ENCODE data around the gene RPTOR.
A peak's percentile ranks its signal among the peaks of the same experiment; 100 is the strongest.

- peak; percentile 96 for TF ChIP-seq CTCF (IDR thresholded peaks at IDR 0.05)
- peak; percentile 86 for TF ChIP-seq RAD21 (IDR thresholded peaks at IDR 0.05; ENCODE audit: low read length)
- TF ChIP-seq, protein P1, sequence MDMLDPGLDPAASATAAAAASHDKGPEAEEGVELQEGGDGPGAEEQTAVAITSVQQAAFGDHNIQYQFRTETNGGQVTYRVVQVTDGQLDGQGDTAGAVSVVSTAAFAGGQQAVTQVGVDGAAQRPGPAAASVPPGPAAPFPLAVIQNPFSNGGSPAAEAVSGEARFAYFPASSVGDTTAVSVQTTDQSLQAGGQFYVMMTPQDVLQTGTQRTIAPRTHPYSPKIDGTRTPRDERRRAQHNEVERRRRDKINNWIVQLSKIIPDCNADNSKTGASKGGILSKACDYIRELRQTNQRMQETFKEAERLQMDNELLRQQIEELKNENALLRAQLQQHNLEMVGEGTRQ (IDR thresholded peaks at IDR 0.05; ENCODE audit: borderline replicate concordance, low read depth, low read length): no peak
- TF ChIP-seq YY1 (IDR thresholded peaks at IDR 0.05; ENCODE audit: low read depth): no peak
- no peak for TF ChIP-seq RFX5 (IDR thresholded peaks at IDR 0.05; ENCODE audit: low read length)
- TF ChIP-seq EP300 (IDR thresholded peaks at IDR 0.05; ENCODE audit: borderline replicate concordance in 1 of 2, low read depth in 1 of 2, low read length in 1 of 2): no peak
- no peak for TF ChIP-seq POLR2AphosphoS5 (IDR thresholded peaks at IDR 0.05; ENCODE audit: low read depth, low read length)
- no peak for TF ChIP-seq NFIC (IDR thresholded peaks at IDR 0.05; ENCODE audit: borderline replicate concordance)
- no peak for TF ChIP-seq TCF12 (IDR thresholded peaks at IDR 0.05)
- TF ChIP-seq RCOR1 (IDR thresholded peaks at IDR 0.05; ENCODE audit: low read length): no peak
- TF ChIP-seq JUND (IDR thresholded peaks at IDR 0.05): no peak
- TF ChIP-seq CHD2 (IDR thresholded peaks at IDR 0.05; ENCODE audit: low read length, partially characterized antibody): no peak
- TF ChIP-seq GABPA (IDR thresholded peaks at IDR 0.05; ENCODE audit: low read depth): no peak
Measured at GRCh38 chr17:80981062-80981902, 436.6 kb downstream of the RPTOR start.
